K562 (cell line): ENCODE data around the gene LRRC7. TPM values are rescaled to one million over a fixed set of nuclear protein-coding genes. Genes with fewer than 3 reads are reported as not detected.

ENCODE experiments used
- ATAC-seq: fragments of 200-7000 bp; cut with Tn5 transposase; 3 replicates; pipeline ENCODE4 v1.9.1; 2020; ENCODE audit warnings: moderate library complexity
- BruUV-seq: library from RNA; stranded (reverse); fragments of 400-500 nt; replicated peaks from 2 replicates; lab custom pipeline; 2021; lab: Mats Ljungman, UMichigan
- CTCF ChIA-PET: fragments of 300-600 bp; formaldehyde crosslinking; extraction: SDS; loops from one replicate; lab custom pipeline; 2021; ENCODE audit warnings: low intra/inter-chr PET ratio; lab: Yijun Ruan, JAX
- POLR2A ChIA-PET: fragments of 300-600, 350-650 bp; sonication (Branson Sonifier 250); formaldehyde crosslinking; extraction: SDS; loops from one replicate; lab custom pipeline; 2021; ENCODE audit warnings: antibody characterized with exemption, inconsistent platforms; lab: Yijun Ruan, JAX
- DNase-seq, 4 experiments: peaks; one replicate each; pipeline versions ENCODE4 v3.0.0 to v3.0.0-alpha.2; 2011 to 2018; ENCODE audit warnings: low spot score in 3 of 4, mixed read lengths in 3 of 4; ENCODE audit errors: extremely low read depth in 1 of 4
- FAIRE-seq: peaks from 2 replicates; lab custom pipeline; 2011; peaks lifted over from hg19 to GRCh38; lab: Jason Lieb, UNC
- H2AFZ ChIP-seq: 2 replicates; pipeline ENCODE4 v1.6.0; 2011; ENCODE audit warnings: low read depth, low read length, control low read depth, inconsistent platforms
- H3K27ac ChIP-seq: fragments of 200-600 bp; 3 replicates; pipeline ENCODE4 v1.8.0; 2011; ENCODE audit warnings: low read depth, mild to moderate bottlenecking, control low read depth, inconsistent platforms, low read length, moderate library complexity, mixed read lengths; ENCODE audit errors: extremely low read depth
- H3K27me3 ChIP-seq, 2 experiments: fragments of 300-600 bp in 1 of 2; 2 replicates in 1 of 2; 3 replicates in 1 of 2; pipeline versions ENCODE4 v1.6.0 to v1.8.0; 2011; ENCODE audit warnings: inconsistent platforms in 2 of 2, low read length in 2 of 2, mild to moderate bottlenecking in 1 of 2, mixed read lengths in 1 of 2, moderate library complexity in 1 of 2; ENCODE audit not compliant: control insufficient read depth in 2 of 2, insufficient read depth in 2 of 2
- H3K36me3 ChIP-seq: fragments of 300-600 bp; 3 replicates; pipeline ENCODE4 v1.8.0; 2011; ENCODE audit warnings: mild to moderate bottlenecking, low read length, inconsistent platforms; ENCODE audit not compliant: control insufficient read depth, insufficient read depth
- H3K4me1 ChIP-seq, 2 experiments: fragments of 200-600 bp in 1 of 2; replicated peaks in 1 of 2; 2 replicates in 1 of 2; 3 replicates in 1 of 2; pipeline versions ENCODE4 v1.5.1 to v1.8.0; 2011; ENCODE audit warnings: inconsistent platforms in 2 of 2, low read length in 2 of 2, mild to moderate bottlenecking in 1 of 2, mixed read lengths in 1 of 2, moderate library complexity in 1 of 2; ENCODE audit not compliant: control insufficient read depth in 2 of 2, insufficient read depth in 2 of 2
- H3K4me2 ChIP-seq: 2 replicates; pipeline ENCODE4 v1.6.1; 2011; ENCODE audit warnings: low read length, control low read depth, inconsistent platforms, mixed read lengths; ENCODE audit not compliant: insufficient read depth
- H3K4me3 ChIP-seq: fragments of 200-600 bp; sonication (generic), shearing (Covaris generic); 2 replicates; pipeline ENCODE4 v1.5.1; 2016; ENCODE audit warnings: control low read depth, inconsistent platforms
- H3K79me2 ChIP-seq: fragments of 200-600 bp; 3 replicates; pipeline ENCODE4 v1.8.0; 2011; ENCODE audit warnings: low read length, inconsistent platforms; ENCODE audit not compliant: control insufficient read depth, insufficient read depth
- H3K9ac ChIP-seq, 2 experiments: 2 replicates each; pipeline versions ENCODE4 v1.6.0 to v1.6.1; 2011; ENCODE audit warnings: low read depth in 2 of 2, low read length in 2 of 2, control low read depth in 1 of 2, inconsistent platforms in 1 of 2, mild to moderate bottlenecking in 1 of 2, mixed read lengths in 1 of 2; ENCODE audit not compliant: insufficient read depth in 1 of 2
- H3K9me1 ChIP-seq: one replicate; pipeline ENCODE4 v1.6.0; 2011; ENCODE audit warnings: inconsistent platforms, mild to moderate bottlenecking, low read length, moderate library complexity; ENCODE audit not compliant: control insufficient read depth, insufficient read depth
- H3K9me3 ChIP-seq: replicated peaks from 2 replicates; pipeline ENCODE4 v1.5.1; 2011; ENCODE audit warnings: low read depth, low read length, inconsistent platforms; ENCODE audit not compliant: control insufficient read depth, insufficient read depth
- H4K20me1 ChIP-seq: replicated peaks from 2 replicates; pipeline ENCODE4 v1.6.1; 2011; ENCODE audit warnings: low read length, inconsistent platforms, mixed read lengths; ENCODE audit not compliant: control insufficient read depth, insufficient read depth
- ATF1 ChIP-seq, 2 experiments: fragments of 450-650 bp in 1 of 2; IDR thresholded peaks; 2 replicates each; pipeline ENCODE4 v1.6.1; 2016; ENCODE audit warnings: missing compliant biosample characterization in 1 of 2, missing genetic modification characterization in 1 of 2
- DACH1 ChIP-seq: fragments of 450-650 bp; IDR thresholded peaks from 2 replicates; pipeline ENCODE4 v1.6.1; 2018; ENCODE audit not compliant: partially characterized antibody
- E2F3 ChIP-seq: fragments of 250-450 bp; sonication (Bioruptor Pico); IDR thresholded peaks from 2 replicates; pipeline ENCODE4 v1.4.0; 2020; ENCODE audit warnings: mild to moderate bottlenecking
- ETV5 ChIP-seq: sonication (generic); formaldehyde crosslinking; IDR thresholded peaks from 2 replicates; pipeline ENCODE4 v1.4.0; 2020; ENCODE audit warnings: low read depth, mild to moderate bottlenecking, missing genetic modification reagents
- HNRNPL ChIP-seq: fragments of 200-400 bp; formaldehyde crosslinking; IDR thresholded peaks from 2 replicates; pipeline ENCODE4 v1.6.1; 2017; ENCODE audit warnings: low read depth, mild to moderate bottlenecking, low read length
- ILK ChIP-seq: fragments of 450-650 bp; IDR thresholded peaks from 2 replicates; pipeline ENCODE4 v1.6.1; 2016; ENCODE audit warnings: missing genetic modification characterization, low read depth, mild to moderate bottlenecking, missing compliant biosample characterization, moderate library complexity, borderline replicate concordance
- MAX ChIP-seq: sonication (generic); formaldehyde crosslinking; IDR thresholded peaks from 2 replicates; pipeline ENCODE4 v1.9.0; 2022; ENCODE audit warnings: mild to moderate bottlenecking, missing genetic modification reagents
- SRSF1 ChIP-seq: fragments of 200-400 bp; formaldehyde crosslinking; IDR thresholded peaks from 2 replicates; pipeline ENCODE4 v1.6.1; 2017; ENCODE audit warnings: mild to moderate bottlenecking, low read depth, low read length, moderate library complexity
- TGIF2 ChIP-seq: sonication (generic); formaldehyde crosslinking; IDR thresholded peaks from 2 replicates; pipeline ENCODE4 v1.8.1; 2022; ENCODE audit warnings: mild to moderate bottlenecking, missing genetic modification reagents, moderate library complexity
- XRCC5 ChIP-seq: fragments of 200-400 bp; formaldehyde crosslinking; IDR thresholded peaks from 2 replicates; pipeline ENCODE4 v1.6.1; 2017; ENCODE audit warnings: low read depth, mild to moderate bottlenecking, low read length
- ZNF165 ChIP-seq: fragments of 250-450 bp; sonication (Bioruptor Pico); IDR thresholded peaks from 2 replicates; pipeline ENCODE4 v1.4.0; 2020; ENCODE audit warnings: borderline replicate concordance
- ZNF445 ChIP-seq: fragments of 250-450 bp; sonication (Bioruptor Pico); IDR thresholded peaks from 2 replicates; pipeline ENCODE4 v1.4.0; 2020; ENCODE audit warnings: low read depth, mild to moderate bottlenecking, moderate library complexity
- ZZZ3 ChIP-seq: fragments of 450-650 bp; IDR thresholded peaks from 2 replicates; pipeline ENCODE4 v1.6.1; 2016; ENCODE audit warnings: antibody characterized with exemption, mild to moderate bottlenecking, moderate library complexity
- in situ Hi-C: fragments of 300-500 bp; cut with MboI; formaldehyde crosslinking; loops from 4 replicates; pipeline ENCODE4 v1.15.0; 2018; ENCODE audit warnings: inconsistent platforms, mixed read lengths
- intact Hi-C: fragments of 100-400 bp; cut with micrococcal nuclease; formaldehyde crosslinking; loops from 2 replicates; pipeline ENCODE4 v1.14.2; 2022
- polyA plus RNA-seq, 8 experiments: library from polyadenylated mRNA; depleted of rRNA in 4 of 8; stranded (reverse) in 5 of 8; unstranded in 3 of 8; fragments of >200 nt; fragmentation: Nextera tagmentation in 2 of 8; fragmentation: Illumina TruSeq in 1 of 8; extraction: Ambion mirVana in 2 of 8; extraction: Trizol in 1 of 8; gene quantifications; 2 replicates each; pipeline versions ENCODE4 v1.2.1 to v1.2.3, GENCODE V29; 2011 to 2014; ENCODE audit warnings: inconsistent platforms in 1 of 8, missing spikeins in 1 of 8
- total RNA-seq, 7 experiments: library from RNA; depleted of rRNA in 6 of 7; stranded (reverse); fragments of >200 nt in 6 of 7; fragmentation: Illumina TruSeq in 2 of 7; extraction: Trizol in 2 of 7; gene quantifications; 2 replicates each; pipeline versions ENCODE4 v1.2.1 to v1.2.3, GENCODE V29; 2011 to 2021; ENCODE audit warnings: low replicate concordance in 1 of 7
- TF ChIP-seq, protein P1 (sequence below), 2 experiments: fragments of 250-450 bp in 1 of 2; fragments of 450-650 bp in 1 of 2; sonication (Bioruptor Pico) in 1 of 2; IDR thresholded peaks; 2 replicates each; pipeline versions ENCODE4 v1.6.1 to v1.8.0; 2016 to 2021; ENCODE audit warnings: mild to moderate bottlenecking in 2 of 2, moderate library complexity in 2 of 2, missing compliant biosample characterization in 1 of 2, missing genetic modification characterization in 1 of 2

Gene LRRC7
- total and polyA plus RNA-seq, 9 of the 15 experiments (the other 6 are each of a cell fraction or from before 2014, with no cell fraction given), result 0.09 to 0.94 (median 0.49) TPM

DNA sequence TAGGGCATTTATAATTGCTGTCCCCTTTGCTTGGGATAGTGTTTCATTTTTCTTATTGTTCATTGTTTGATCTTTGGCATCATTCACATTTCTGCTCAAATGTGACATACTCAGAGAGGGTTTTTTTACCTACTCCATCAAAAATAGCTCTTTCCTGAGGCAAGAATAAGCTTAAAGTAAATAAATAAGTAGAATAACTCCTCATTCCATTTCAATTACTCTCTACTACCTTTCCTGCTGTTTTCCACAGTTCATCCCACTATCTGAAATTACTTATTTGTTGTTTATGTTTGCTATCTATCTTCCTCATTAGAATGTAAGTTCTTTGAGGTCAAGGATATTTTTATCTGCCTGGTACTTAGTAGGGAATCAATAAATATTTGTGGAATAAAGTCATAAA is 517.8 kb downstream of the LRRC7 start:
- in situ Hi-C loops, result no loop called here
- H4K20me1 ChIP-seq, result no peaks in the 10 kb centered on the region
- H3K27me3 ChIP-seq, result no peaks in the 10 kb centered on the region
- ChIA-PET CTCF (no interaction called here), POLR2A (interaction anchor here (0.5 kb wide), 1 partner anchor 44 kb away, joined by 4 read pairs; no protein-coding TSS in a partner anchor)
- no peak overlapping the region for H3K4me2 ChIP-seq
- FAIRE-seq, result no peak
- H3K79me2 ChIP-seq, result no peaks in the 10 kb centered on the region
- H3K9me1 ChIP-seq, result no peaks in the 10 kb centered on the region
- H3K9me3 ChIP-seq, result no peaks in the 10 kb centered on the region
- no peaks in the 10 kb centered on the region for H3K4me1 ChIP-seq
- no peak overlapping the region for H3K27ac ChIP-seq
- no peak overlapping the region for H3K4me3 ChIP-seq
- no peak for TF ChIP-seq ATF1 (CRISPR knock-in tag; IDR thresholded peaks at IDR 0.05)
- no peak for TF ChIP-seq ATF1 (tag; IDR thresholded peaks at IDR 0.05)
- no peak for TF ChIP-seq HNRNPL
- no peak for TF ChIP-seq TGIF2 (CRISPR knock-in tag)
- no peak for TF ChIP-seq ZNF165 (CRISPR knock-in tag)
- TF ChIP-seq E2F3 (CRISPR knock-in tag), result no peak
- TF ChIP-seq ETV5, result no peak
- TF ChIP-seq DACH1, result no peak
- no peak for TF ChIP-seq ILK (tag)
- TF ChIP-seq XRCC5, result no peak
- no peak for TF ChIP-seq SRSF1
- TF ChIP-seq ZNF445 (CRISPR knock-in tag), result no peak
- TF ChIP-seq ZZZ3, result no peak
- TF ChIP-seq, protein P1, sequence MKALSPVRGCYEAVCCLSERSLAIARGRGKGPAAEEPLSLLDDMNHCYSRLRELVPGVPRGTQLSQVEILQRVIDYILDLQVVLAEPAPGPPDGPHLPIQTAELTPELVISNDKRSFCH (CRISPR knock-in tag; IDR thresholded peaks at IDR 0.05), result no peak
- TF ChIP-seq, protein P1 (tag; IDR thresholded peaks at IDR 0.05), result no peak
- no peak for TF ChIP-seq MAX
- TF ChIP-seq, all 486 proteins: peak for 0
- intact Hi-C loops, result loop anchor here (2.0 kb wide), 1 partner anchor 43 kb away; no protein-coding TSS in a partner anchor
- ATAC-seq, result no peak
- no TSS peak for BruUV-seq
- Histone ChIP-seq H3K36me3 (no peaks in the 10 kb centered on the region), H3K9ac (no peak overlapping the region), H2AFZ (no peak overlapping the region)
- DNase-seq, result no peak
